HL-60 (cell line): ENCODE measurements around the gene C4BPB.

Source experiments
- DNase-seq, 2 experiments: peaks; one replicate each; pipeline ENCODE4 v3.0.0-alpha.2; 2010 to 2020; ENCODE audit warnings: low read depth in 1 of 2, low spot score in 1 of 2
- H3K27ac ChIP-seq: fragments of 250-450 bp; sonication (Bioruptor Pico); replicated peaks from 2 replicates; pipeline ENCODE4 v1.5.1; 2020; ENCODE audit warnings: mild to moderate bottlenecking, moderate library complexity
- H3K27me3 ChIP-seq: fragments of 250-450 bp; sonication (Bioruptor Pico); 2 replicates; pipeline ENCODE4 v1.5.1; 2021; ENCODE audit warnings: mild to moderate bottlenecking, moderate library complexity; ENCODE audit not compliant: insufficient read depth, poor library complexity, severe bottlenecking
- H3K4me3 ChIP-seq: replicated peaks from 2 replicates; pipeline ENCODE4 v1.5.1; 2011; ENCODE audit warnings: mild to moderate bottlenecking, control low read depth, low read length; ENCODE audit not compliant: insufficient read depth
- GABPA ChIP-seq: IDR thresholded peaks from 2 replicates; pipeline ENCODE4 v1.6.1; 2012; ENCODE audit warnings: low read depth
- POLR2AphosphoS5 ChIP-seq: IDR thresholded peaks from 2 replicates; pipeline ENCODE4 v1.6.1; 2012; ENCODE audit warnings: low read depth
- SPI1 ChIP-seq: IDR thresholded peaks from 2 replicates; pipeline ENCODE4 v1.6.1; 2012; ENCODE audit warnings: low read depth, mild to moderate bottlenecking, borderline replicate concordance
- TF ChIP-seq, protein P1 (sequence below): IDR thresholded peaks from 2 replicates; pipeline ENCODE4 v1.6.1; 2012; ENCODE audit warnings: low read depth; ENCODE audit not compliant: insufficient replicate concordance
- TF ChIP-seq, protein P2 (sequence below): IDR thresholded peaks from one replicate; pipeline ENCODE4 v1.5.1; 2011; ENCODE audit warnings: low read length, control low read depth, inconsistent platforms; ENCODE audit not compliant: insufficient read depth

C4BPB gene

DNA sequence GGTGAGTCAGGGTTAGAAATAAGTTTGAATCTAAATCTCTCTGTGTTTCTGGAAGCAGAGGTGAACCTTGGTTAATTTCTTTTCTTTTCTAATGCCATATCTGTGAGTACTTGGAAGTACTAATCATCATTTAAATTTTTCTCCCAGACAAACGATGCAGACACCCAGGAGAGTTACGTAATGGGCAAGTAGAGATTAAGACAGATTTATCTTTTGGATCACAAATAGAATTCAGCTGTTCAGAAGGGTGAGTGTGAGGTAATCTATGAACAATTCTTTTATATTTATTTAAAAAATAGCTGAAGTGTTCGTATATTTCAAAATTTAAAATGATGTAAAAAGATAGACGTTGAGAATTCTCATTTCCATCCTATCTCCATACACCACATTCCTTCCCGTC is 26.6 kb downstream of the C4BPB start:
- DNase-seq: no peak
- H3K27me3 ChIP-seq: no peaks in the 10 kb centered on the region
- H3K4me3 ChIP-seq: no peak overlapping the region
- no peak overlapping the region for H3K27ac ChIP-seq
- TF ChIP-seq SPI1 (no peak), POLR2AphosphoS5 (no peak), GABPA (no peak)
- TF ChIP-seq, protein P1, sequence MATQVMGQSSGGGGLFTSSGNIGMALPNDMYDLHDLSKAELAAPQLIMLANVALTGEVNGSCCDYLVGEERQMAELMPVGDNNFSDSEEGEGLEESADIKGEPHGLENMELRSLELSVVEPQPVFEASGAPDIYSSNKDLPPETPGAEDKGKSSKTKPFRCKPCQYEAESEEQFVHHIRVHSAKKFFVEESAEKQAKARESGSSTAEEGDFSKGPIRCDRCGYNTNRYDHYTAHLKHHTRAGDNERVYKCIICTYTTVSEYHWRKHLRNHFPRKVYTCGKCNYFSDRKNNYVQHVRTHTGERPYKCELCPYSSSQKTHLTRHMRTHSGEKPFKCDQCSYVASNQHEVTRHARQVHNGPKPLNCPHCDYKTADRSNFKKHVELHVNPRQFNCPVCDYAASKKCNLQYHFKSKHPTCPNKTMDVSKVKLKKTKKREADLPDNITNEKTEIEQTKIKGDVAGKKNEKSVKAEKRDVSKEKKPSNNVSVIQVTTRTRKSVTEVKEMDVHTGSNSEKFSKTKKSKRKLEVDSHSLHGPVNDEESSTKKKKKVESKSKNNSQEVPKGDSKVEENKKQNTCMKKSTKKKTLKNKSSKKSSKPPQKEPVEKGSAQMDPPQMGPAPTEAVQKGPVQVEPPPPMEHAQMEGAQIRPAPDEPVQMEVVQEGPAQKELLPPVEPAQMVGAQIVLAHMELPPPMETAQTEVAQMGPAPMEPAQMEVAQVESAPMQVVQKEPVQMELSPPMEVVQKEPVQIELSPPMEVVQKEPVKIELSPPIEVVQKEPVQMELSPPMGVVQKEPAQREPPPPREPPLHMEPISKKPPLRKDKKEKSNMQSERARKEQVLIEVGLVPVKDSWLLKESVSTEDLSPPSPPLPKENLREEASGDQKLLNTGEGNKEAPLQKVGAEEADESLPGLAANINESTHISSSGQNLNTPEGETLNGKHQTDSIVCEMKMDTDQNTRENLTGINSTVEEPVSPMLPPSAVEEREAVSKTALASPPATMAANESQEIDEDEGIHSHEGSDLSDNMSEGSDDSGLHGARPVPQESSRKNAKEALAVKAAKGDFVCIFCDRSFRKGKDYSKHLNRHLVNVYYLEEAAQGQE: no peak
- TF ChIP-seq, protein P2, sequence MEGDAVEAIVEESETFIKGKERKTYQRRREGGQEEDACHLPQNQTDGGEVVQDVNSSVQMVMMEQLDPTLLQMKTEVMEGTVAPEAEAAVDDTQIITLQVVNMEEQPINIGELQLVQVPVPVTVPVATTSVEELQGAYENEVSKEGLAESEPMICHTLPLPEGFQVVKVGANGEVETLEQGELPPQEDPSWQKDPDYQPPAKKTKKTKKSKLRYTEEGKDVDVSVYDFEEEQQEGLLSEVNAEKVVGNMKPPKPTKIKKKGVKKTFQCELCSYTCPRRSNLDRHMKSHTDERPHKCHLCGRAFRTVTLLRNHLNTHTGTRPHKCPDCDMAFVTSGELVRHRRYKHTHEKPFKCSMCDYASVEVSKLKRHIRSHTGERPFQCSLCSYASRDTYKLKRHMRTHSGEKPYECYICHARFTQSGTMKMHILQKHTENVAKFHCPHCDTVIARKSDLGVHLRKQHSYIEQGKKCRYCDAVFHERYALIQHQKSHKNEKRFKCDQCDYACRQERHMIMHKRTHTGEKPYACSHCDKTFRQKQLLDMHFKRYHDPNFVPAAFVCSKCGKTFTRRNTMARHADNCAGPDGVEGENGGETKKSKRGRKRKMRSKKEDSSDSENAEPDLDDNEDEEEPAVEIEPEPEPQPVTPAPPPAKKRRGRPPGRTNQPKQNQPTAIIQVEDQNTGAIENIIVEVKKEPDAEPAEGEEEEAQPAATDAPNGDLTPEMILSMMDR: no peak

DNA sequence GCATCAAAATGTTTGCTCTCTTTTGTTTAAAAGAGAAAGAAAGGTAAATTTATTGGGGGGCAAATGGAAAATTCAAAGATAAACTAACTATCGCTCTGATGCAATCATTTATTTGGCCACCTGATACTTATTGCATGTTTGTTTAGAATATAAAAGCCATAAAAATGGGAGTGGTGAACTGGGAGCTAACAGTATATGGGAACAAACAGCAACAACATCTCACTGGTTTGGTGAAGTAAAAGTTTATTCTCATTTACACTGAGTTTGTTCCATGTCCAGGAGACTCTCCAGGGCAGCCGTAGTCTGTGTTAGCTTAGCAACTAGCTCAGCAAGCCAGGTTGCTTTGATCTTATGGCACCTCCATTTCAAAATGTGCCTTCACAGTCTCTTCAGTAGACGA is 35.7 kb downstream of the C4BPB start:
- H3K27ac ChIP-seq: no peak overlapping the region
- H3K4me3 ChIP-seq: no peak overlapping the region
- H3K27me3 ChIP-seq: no peaks in the 10 kb centered on the region
- no peak for TF ChIP-seq POLR2AphosphoS5
- TF ChIP-seq SPI1: no peak
- TF ChIP-seq, protein P2: no peak
- no peak for TF ChIP-seq GABPA
- TF ChIP-seq, protein P1: no peak
- DNase-seq: no peak

GRCh38 chr1:207128336-207128921 is 39.8 kb downstream of the C4BPB start:
- DNase-seq: no peak
- no peaks in the 10 kb centered on the region for H3K27me3 ChIP-seq
- TF ChIP-seq GABPA (no peak), POLR2AphosphoS5 (no peak), SPI1 (no peak)
- TF ChIP-seq, protein P2: no peak
- TF ChIP-seq, protein P1: no peak
- H3K4me3 ChIP-seq: no peak overlapping the region
- no peak overlapping the region for H3K27ac ChIP-seq
